PC-9 (cell line): Measurements from ENCODE around the gene CTDP1. TPM values are rescaled to one million over a fixed set of nuclear protein-coding genes. Genes with fewer than 3 reads are reported as not detected.

Source experiments
- BruUV-seq: library from RNA; stranded (reverse); fragments of 400-500 nt; replicated peaks from 2 replicates; lab custom pipeline; 2021; lab: Mats Ljungman, UMichigan
- CTCF ChIA-PET: fragments of 300-600 bp; sonication (Branson Sonifier 250); formaldehyde crosslinking; loops from one replicate; lab custom pipeline; 2022; ENCODE audit warnings: antibody characterized with exemption; lab: Charles Lee
- POLR2A ChIA-PET: fragments of 300-600 bp; sonication (Branson Sonifier 250); formaldehyde crosslinking; loops from one replicate; lab custom pipeline; 2022; ENCODE audit warnings: antibody characterized with exemption; ENCODE audit not compliant: unreplicated experiment; lab: Charles Lee
- DNase-seq, 2 experiments: peaks; one replicate each; pipeline versions ENCODE4 v3.0.0 to v3.0.0-alpha.2; 2015 to 2022; ENCODE audit warnings: mixed read lengths in 1 of 2
- H2AFZ ChIP-seq: fragments of 200-600 bp; sonication (generic); 2 replicates; pipeline ENCODE4 v1.8.1; 2017; ENCODE audit warnings: antibody characterized with exemption
- H3F3A ChIP-seq: fragments of 200-600 bp; sonication (generic); 2 replicates; pipeline ENCODE4 v1.8.1; 2017; ENCODE audit warnings: antibody characterized with exemption, mild to moderate bottlenecking, low read depth; ENCODE audit not compliant: insufficient read depth
- H3K27ac ChIP-seq: fragments of 200-600 bp; sonication (generic); 2 replicates; pipeline ENCODE4 v1.6.1; 2016; ENCODE audit warnings: mixed run types
- H3K27me3 ChIP-seq: fragments of 200-600 bp; sonication (generic); 2 replicates; pipeline ENCODE4 v1.6.1; 2016; ENCODE audit warnings: low read depth, mixed run types; ENCODE audit not compliant: insufficient read depth
- H3K36me3 ChIP-seq: fragments of 200-600 bp; sonication (generic); 2 replicates; pipeline ENCODE4 v1.6.1; 2016; ENCODE audit warnings: low read depth, mixed run types
- H3K4me1 ChIP-seq: fragments of 200-600 bp; sonication (generic); replicated peaks from 2 replicates; pipeline ENCODE4 v1.6.1; 2016; ENCODE audit warnings: mixed run types; ENCODE audit not compliant: insufficient read depth
- H3K4me2 ChIP-seq: fragments of 200-600 bp; sonication (generic); 2 replicates; pipeline ENCODE4 v1.6.1; 2017; ENCODE audit warnings: mixed run types
- H3K4me3 ChIP-seq: fragments of 200-600 bp; sonication (generic); 2 replicates; pipeline ENCODE4 v1.6.1; 2016; ENCODE audit warnings: mixed run types
- H3K79me2 ChIP-seq: fragments of 200-600 bp; sonication (generic); 2 replicates; pipeline ENCODE4 v1.6.1; 2017; ENCODE audit warnings: low read depth, mixed run types
- H3K9me2 ChIP-seq: fragments of 200-600 bp; sonication (generic); 2 replicates; pipeline ENCODE4 v1.8.1; 2017; ENCODE audit warnings: mild to moderate bottlenecking; ENCODE audit not compliant: insufficient read depth
- H3K9me3 ChIP-seq: fragments of 200-600 bp; sonication (generic); 2 replicates; pipeline ENCODE4 v1.8.1; 2016; ENCODE audit warnings: low read depth; ENCODE audit not compliant: insufficient read depth
- H4K20me1 ChIP-seq: fragments of 200-600 bp; sonication (generic); 2 replicates; pipeline ENCODE4 v1.8.1; 2017; ENCODE audit not compliant: insufficient read depth
- EZH2 ChIP-seq: fragments of 200-600 bp; sonication (generic); IDR thresholded peaks from 2 replicates; pipeline ENCODE4 v1.8.0; 2017; ENCODE audit warnings: antibody characterized with exemption, low read depth
- intact Hi-C: fragments of 100-400 bp; cut with micrococcal nuclease; formaldehyde crosslinking; loops from one replicate; pipeline ENCODE4 v1.10.0; 2022; ENCODE audit not compliant: unreplicated experiment
- total RNA-seq: library from RNA; stranded (reverse); gene quantifications from 2 replicates; pipeline ENCODE4 v1.2.3, GENCODE V29; 2021
- TF ChIP-seq, protein P1 (sequence below): fragments of 200-600 bp; sonication (generic); conservative IDR thresholded peaks from 2 replicates; pipeline ENCODE4 v1.6.1; 2017; ENCODE audit warnings: mixed run types, antibody characterized with exemption, mild to moderate bottlenecking, moderate library complexity

CTDP1 gene
- total RNA-seq, 1 experiment from 2014 or later, result 16.0 TPM

- no peak for DNase-seq
- ChIA-PET POLR2A (no interaction called here), CTCF (no interaction called here)
- no peaks in the 10 kb centered on the region for H3K4me1 ChIP-seq
- H3K79me2 ChIP-seq, result no peaks in the 10 kb centered on the region
- H3K9me2 ChIP-seq, result no peaks in the 10 kb centered on the region
- H3K4me3 ChIP-seq, result no peak overlapping the region
- intact Hi-C loops, result no loop called here
- H3K9me3 ChIP-seq, result no peaks in the 10 kb centered on the region
- H3K27me3 ChIP-seq, result peaks cover 31% of the 10 kb centered on the region
- no peaks in the 10 kb centered on the region for H3F3A ChIP-seq
- no peak overlapping the region for H3K27ac ChIP-seq
- no peaks in the 10 kb centered on the region for H3K36me3 ChIP-seq
- H4K20me1 ChIP-seq, result no peaks in the 10 kb centered on the region
- BruUV-seq, result no TSS peak
- no peak overlapping the region for H3K4me2 ChIP-seq
- no peak overlapping the region for H2AFZ ChIP-seq
- TF ChIP-seq, protein P1, sequence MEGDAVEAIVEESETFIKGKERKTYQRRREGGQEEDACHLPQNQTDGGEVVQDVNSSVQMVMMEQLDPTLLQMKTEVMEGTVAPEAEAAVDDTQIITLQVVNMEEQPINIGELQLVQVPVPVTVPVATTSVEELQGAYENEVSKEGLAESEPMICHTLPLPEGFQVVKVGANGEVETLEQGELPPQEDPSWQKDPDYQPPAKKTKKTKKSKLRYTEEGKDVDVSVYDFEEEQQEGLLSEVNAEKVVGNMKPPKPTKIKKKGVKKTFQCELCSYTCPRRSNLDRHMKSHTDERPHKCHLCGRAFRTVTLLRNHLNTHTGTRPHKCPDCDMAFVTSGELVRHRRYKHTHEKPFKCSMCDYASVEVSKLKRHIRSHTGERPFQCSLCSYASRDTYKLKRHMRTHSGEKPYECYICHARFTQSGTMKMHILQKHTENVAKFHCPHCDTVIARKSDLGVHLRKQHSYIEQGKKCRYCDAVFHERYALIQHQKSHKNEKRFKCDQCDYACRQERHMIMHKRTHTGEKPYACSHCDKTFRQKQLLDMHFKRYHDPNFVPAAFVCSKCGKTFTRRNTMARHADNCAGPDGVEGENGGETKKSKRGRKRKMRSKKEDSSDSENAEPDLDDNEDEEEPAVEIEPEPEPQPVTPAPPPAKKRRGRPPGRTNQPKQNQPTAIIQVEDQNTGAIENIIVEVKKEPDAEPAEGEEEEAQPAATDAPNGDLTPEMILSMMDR, result no peak
- no peak for TF ChIP-seq EZH2
Measured at GRCh38 chr18:79637181-79637920, 42.3 kb upstream of the CTDP1 start.

DNA sequence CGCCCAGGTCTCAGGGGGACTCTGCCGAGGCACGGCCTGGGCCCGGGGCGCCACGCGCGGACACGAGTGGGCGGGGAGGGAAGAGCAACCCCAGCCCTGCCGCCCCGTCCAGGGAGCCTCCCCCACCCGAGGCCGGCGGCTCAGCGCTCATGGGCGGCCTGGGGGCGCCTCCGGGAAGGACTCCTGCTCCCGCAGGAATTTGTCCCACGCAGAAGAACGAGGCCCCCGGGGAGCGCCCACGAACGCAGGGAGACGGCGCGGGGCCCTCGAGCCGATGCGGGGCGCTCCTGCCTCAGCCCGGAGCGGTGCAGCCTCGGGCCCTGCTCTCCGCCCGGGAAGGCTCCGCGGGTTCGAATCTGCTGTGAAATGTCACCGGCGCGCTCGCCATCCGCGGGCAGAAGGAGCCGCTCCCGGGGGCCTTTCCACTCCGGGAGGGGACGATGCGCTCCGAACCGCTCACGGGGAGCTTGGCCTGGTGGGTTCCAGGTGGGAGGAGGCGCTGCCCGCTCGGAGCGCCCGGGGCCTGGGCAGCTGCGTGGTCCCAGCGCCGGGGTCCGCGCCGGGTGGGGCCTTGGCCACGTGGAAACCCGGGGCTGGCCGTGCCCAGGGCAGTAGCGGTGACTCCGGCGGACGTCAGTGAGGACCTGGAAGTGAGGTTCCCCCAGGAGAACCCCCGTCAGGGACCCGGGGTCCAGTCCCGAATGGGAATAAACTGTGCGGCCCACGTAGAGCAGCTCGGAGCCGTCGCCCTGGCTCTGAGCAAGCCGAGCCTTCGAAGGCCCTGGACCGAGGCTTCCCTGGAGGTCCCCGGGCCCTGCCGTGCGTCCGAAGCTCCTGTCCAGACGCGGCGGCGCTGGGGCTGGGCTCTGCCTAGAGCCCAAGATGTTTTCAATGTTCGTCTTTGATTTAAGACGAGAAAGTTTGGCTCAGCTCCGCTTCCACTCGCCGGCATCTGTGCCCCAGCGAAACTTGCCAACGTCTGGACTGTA is 41.4 kb upstream of the CTDP1 start:
- Histone ChIP-seq H3K4me1 (no peaks in the 10 kb centered on the region), H3K27ac (no peak overlapping the region), H3K9me2 (no peaks in the 10 kb centered on the region), H3K36me3 (no peaks in the 10 kb centered on the region), H3K27me3 (peaks cover 35% of the 10 kb centered on the region), H3K79me2 (no peaks in the 10 kb centered on the region), H3K4me2 (no peak overlapping the region), H2AFZ (no peak overlapping the region), H3F3A (no peaks in the 10 kb centered on the region), H3K9me3 (no peaks in the 10 kb centered on the region), H4K20me1 (no peaks in the 10 kb centered on the region), H3K4me3 (no peak overlapping the region)
- ChIA-PET CTCF (no interaction called here), POLR2A (no interaction called here)
- intact Hi-C loops, result no loop called here
- no TSS peak for BruUV-seq
- TF ChIP-seq EZH2, result no peak
- TF ChIP-seq, protein P1, result no peak
- no peak for DNase-seq

GRCh38 chr18:79639072-79639829 is 40.4 kb upstream of the CTDP1 start:
- no peak for TF ChIP-seq EZH2
- TF ChIP-seq, protein P1, result no peak
- H3K9me3 ChIP-seq, result no peaks in the 10 kb centered on the region
- ChIA-PET CTCF (no interaction called here), POLR2A (no interaction called here)
- no peak overlapping the region for H3K27ac ChIP-seq
- no peaks in the 10 kb centered on the region for H3K4me1 ChIP-seq
- H3K4me2 ChIP-seq, result no peak overlapping the region
- intact Hi-C loops, result no loop called here
- H3K36me3 ChIP-seq, result no peaks in the 10 kb centered on the region
- no peak overlapping the region for H2AFZ ChIP-seq
- no peaks in the 10 kb centered on the region for H3K79me2 ChIP-seq
- no peaks in the 10 kb centered on the region for H4K20me1 ChIP-seq
- no peak for DNase-seq
- no peaks in the 10 kb centered on the region for H3K9me2 ChIP-seq
- peaks cover 38% of the 10 kb centered on the region for H3K27me3 ChIP-seq
- no peak overlapping the region for H3K4me3 ChIP-seq
- H3F3A ChIP-seq, result no peaks in the 10 kb centered on the region
- no TSS peak for BruUV-seq
